HG02970 (cell line): ENCODE results near the gene DNAH17.

ENCODE experiments used
- ATAC-seq: cut with Tn5 transposase; IDR thresholded peaks from one replicate; pipeline ENCODE4 v1.9.1; 2021; ENCODE audit warnings: mild to moderate bottlenecking, moderate library complexity, moderate number of reproducible peaks; ENCODE audit not compliant: unreplicated experiment, low FRiP score

Gene DNAH17, protein sequence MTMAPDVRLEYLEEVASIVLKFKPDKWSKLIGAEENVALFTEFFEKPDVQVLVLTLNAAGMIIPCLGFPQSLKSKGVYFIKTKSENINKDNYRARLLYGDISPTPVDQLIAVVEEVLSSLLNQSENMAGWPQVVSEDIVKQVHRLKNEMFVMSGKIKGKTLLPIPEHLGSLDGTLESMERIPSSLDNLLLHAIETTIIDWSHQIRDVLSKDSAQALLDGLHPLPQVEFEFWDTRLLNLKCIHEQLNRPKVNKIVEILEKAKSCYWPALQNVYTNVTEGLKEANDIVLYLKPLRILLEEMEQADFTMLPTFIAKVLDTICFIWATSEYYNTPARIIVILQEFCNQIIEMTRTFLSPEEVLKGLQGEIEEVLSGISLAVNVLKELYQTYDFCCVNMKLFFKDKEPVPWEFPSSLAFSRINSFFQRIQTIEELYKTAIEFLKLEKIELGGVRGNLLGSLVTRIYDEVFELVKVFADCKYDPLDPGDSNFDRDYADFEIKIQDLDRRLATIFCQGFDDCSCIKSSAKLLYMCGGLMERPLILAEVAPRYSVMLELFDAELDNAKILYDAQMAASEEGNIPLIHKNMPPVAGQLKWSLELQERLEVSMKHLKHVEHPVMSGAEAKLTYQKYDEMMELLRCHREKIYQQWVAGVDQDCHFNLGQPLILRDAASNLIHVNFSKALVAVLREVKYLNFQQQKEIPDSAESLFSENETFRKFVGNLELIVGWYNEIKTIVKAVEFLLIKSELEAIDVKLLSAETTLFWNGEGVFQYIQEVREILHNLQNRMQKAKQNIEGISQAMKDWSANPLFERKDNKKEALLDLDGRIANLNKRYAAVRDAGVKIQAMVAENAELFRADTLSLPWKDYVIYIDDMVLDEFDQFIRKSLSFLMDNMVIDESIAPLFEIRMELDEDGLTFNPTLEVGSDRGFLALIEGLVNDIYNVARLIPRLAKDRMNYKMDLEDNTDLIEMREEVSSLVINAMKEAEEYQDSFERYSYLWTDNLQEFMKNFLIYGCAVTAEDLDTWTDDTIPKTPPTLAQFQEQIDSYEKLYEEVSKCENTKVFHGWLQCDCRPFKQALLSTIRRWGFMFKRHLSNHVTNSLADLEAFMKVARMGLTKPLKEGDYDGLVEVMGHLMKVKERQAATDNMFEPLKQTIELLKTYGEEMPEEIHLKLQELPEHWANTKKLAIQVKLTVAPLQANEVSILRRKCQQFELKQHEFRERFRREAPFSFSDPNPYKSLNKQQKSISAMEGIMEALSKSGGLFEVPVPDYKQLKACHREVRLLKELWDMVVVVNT (N-terminal part only)

DNA sequence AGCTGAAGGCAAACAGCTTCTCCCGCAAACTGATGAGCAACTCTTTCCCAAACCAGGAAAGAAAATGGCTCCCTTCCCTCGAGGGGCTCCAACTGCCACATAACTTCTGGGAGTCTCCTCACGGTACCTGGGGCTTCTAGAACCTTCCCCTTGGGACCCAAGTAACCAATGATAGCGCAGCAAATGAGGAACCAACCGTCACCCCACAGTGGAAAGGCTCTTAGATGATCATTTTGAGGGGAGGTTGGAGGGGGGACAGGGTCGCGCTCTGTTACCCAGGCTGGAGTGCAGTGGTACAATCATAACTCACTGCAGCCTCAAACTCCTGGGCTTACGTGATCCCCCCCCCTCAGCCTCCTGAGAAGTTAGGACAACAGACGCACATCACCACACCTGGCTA, at the start of gene DNAH17:
Gene DNAH17, minus strand, starts transcription at position 101 of the 400 bp plus-strand sequence. CDS start 2,339 bp downstream, outside the sequence.
- no peak for ATAC-seq

DNA sequence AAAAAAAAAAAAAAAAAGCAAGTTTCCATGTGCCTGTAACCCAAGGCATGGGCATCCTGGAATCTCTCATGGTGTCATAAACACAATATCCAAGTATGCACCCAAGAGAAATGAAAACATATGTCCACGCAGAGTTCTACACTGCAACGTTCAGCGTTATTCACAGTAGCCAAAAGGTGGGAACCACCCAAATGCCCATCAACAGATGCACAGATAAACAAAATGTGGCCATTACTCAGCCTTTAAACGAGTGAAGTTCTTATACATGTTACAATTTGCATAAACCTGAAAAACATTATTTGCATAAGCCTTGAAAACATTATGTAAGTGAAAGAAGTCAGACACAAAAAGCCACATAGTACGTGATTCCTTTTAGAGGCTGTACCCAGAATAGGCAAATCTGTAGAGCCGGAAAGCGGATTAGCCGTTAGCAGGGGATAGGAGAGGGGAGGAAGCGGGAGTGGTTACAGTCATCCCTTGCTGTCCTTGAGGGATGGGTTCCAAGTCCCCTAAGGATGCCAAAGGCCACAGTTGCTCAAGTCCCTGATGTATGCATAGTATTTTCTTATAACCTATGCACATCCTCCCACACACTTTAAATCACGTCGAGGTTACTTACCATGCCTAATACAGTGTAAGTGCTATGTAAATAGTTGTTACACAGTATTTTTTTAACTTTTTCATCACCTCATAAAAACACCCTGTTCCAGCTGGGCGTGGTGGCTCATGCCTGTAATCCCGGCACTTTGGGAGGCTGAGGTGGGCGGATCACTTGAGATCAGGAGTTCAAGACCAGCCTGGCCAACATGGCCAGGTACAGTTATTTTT, 47.3 kb upstream of the DNAH17 start:
- ATAC-seq = no peak

DNA sequence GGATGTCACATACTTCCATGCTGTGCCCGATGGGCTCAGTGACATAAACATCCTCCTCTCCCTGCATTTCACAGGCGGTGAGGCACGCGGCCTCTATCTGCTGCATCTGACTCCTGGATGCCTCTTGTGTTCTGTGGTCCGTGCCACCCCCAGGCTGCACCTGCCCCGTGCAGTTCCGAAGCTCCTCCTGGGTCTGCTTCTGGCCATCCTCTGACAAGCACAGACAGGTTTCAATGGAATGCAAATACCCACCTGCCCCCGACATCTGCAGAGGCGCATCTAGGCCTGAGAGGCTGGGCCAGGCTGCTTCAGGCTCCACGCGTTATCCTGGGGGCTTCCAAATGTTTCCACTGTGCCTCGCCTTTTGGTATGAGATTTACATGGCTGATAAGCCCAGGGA, 46.3 kb upstream of the DNAH17 start:
- ATAC-seq = no peak

DNA sequence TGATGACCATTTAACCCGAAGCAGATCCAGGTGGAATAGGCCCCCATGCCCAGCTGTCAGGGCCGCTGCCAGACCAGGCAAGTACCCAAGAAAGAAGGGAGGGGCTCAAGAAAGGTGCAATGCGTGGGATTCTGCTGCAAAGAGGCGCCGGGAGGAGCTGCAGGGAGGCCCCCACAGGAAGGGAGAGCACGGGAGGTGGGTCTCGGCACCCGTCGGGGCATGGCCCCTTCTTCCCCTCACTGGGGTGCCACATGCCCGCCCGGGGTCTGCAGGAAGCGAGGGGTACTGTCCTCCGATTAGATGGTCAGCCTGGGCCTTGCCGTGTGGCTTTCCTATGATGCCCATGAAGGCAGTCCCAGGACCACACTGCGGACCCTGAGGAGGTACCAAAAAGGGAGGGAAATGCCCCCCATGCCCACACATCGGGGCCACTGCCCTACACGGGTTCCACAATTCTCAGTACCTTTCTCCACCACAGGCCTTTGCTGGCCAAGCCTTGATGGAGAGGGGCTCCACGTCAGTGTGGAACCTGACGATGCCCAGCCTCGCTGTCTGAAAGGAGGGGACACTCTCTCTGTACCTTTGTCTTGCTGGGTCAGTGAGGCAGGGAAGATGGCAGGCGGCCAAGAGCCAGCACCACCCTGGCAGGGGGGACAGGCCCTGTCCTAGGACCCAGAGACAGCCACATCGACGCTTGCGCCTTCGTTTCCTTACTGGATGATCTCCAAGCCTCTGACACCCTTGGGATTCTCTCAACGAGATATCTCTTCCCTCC, 45.5 kb upstream of the DNAH17 start:
- no peak for ATAC-seq

DNA sequence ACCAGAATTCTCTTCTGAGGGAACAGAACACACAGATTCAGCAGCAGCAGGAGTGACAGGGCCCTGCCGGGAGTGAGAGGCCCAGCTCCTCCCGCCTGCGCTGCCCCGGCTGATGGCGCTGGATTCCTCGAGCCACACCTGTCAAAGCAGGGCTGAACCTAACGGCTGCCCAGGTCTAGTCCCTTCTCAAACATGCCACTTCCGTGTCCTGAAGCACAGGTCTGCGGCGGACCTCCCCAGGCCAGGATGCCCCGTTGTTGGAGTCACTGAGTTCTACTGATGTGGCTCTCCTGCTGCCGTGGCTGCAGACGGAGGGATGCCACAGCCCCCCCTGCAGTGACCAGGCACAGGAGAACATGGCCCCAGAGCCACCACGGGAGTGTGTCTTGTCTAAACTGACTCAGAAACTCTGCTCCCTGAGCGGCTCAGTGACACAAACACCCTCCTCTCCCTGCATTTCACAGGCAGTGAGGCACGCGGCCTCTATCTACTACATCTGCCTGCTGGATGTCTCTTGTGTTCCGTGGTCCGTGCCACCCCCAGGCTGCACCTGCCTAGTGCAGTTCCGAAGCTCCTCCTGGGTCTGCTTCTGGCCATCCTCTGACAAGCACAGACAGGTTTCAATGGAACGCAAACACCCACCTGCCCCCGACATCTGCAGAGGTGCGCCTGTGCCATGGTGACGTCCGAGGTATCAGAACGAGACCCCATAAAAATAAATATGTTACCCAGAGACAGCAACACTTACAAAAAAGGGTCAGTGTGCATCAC, 44.7 kb upstream of the DNAH17 start:
- ATAC-seq = no peak

DNA sequence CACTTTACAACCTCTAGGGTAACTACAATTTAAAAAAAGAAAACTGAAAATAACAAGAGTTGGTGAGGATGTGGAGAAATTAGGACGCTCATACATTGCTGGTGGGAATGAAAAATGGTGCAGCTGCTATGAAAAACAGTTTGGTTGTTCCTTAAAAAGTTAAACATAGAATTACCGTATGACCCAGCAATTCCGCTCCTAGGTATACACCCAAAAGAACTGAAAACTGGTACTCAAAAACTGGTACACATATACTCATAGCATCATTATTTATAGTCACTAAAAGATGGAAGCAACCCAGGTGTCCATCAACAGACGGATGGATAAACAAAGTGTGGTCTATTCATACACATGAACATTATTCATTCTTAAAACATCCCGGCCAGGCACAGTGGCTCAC, 42.9 kb upstream of the DNAH17 start:
- no peak for ATAC-seq

DNA sequence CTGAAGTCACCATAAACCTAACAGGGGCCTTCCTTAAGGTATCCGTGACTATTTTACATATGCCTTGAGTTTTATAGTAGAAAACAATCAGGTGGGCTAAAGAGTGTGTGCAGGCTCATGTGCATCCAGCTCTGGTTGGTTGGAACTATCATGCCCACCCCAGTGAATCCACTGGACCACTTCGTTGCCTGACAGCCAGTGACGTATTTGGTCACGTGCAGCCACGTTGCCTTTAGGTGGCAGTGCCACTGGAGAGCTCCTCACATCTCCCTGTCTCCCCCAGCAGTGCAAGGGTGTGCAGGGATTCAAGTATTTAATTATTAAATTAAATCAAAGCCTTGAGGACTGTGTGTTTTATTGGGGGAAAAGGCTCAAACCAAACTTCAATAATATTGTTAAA, 42.1 kb upstream of the DNAH17 start:
- ATAC-seq = no peak

DNA sequence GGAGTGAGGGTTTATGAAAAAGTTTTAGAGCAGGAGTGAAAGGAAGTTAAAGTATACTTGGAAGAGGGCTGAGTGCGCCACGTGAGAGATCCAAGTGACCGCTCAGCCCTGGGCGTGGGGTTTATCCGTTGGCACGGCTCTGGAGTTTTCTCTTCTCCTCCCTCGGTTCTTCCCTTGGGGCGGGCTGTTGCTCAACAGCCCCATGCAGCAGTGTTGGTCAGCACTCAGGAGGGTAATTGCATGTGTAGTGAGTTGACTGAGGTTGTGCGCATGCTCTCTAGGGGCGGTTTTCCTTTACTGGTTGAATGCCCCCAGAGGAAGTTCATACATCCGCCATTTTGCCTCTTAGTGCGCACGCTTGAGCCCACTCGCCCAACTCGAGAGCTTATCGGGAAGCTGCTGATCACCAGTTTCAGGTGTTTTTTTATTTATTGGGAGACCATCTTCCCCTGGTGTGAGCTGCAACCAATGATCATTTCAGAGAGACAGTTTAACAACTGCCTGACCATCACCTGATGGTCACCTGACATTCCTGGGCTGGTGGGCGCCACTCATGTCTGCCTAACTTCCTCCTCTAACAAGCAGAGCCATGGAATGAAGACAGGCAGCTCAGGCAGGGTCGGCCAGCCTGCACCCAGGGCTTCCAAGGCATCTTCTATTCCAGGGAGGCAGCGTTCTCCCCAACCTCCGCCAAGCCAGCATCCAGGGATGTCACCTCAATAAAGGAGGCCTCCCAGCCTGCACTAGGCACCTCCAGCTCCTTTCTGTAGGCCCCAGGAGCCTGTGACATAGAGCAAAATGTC, 41.3 kb upstream of the DNAH17 start:
- ATAC-seq = no peak

DNA sequence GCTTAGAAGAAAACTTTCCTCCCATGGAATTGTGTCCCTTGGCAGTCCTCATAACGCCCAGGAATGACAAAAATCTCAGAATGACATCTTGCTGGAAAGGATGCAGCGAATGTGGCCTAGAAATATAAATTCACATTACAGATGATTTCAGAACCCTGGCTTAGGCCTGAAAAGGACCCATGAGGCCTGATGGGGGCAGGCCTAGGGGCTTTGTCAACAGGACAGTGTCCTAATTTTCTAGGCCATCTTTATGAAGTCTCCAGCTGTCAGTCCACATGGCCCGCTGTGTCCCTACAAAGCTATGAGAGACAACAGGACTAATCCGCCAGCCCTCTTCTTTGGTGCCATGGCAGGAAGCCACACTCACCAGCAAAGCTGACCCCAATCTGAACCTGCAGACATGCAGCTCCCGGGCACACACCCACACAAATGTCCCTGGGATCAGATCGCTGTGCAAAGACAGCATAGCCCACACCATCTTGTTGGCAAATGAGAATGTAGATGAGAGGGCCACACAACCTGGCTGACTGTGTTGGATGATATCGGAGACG, 40.4 kb upstream of the DNAH17 start:
- no peak for ATAC-seq

DNA sequence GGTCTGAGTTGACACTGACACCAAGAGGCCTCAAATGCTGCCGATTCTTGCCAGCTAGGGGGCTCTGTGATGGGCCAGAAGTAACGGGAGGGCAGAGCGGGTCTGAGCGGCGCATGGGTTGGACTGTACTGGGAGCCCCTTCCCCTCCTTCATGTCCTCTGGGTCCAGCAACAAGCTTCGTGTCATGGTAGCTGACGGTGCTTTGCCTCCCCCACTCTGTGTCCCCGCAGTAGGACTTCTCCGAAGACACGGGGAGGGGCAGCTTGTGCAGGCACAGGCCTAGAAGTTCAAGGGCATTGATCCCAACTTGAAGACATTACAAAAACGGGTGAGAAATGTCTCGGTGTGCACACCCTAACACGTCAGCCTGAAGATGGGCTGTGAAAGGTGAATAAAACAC, 39.8 kb upstream of the DNAH17 start:
- ATAC-seq = no peak

DNA sequence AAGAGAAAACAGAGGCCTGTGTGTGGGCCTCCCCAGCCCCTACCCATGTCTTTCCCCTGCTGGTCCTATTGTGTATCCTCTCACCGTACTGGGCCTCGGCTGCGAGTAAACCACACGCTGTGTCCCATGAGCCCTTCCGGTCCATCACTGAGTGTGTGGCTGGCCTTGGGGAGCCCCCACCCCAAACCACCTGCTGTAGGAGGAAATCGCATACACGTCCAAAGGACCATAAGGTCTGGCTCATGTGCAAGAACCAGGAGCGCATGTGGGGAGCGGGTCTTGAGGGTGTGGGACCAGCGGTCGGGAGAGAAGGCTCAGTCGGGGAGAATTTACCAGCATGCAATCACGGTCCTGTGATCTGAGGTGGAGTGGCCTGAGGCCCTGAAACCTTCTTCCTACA, 38.4 kb upstream of the DNAH17 start:
- ATAC-seq = no peak

DNA sequence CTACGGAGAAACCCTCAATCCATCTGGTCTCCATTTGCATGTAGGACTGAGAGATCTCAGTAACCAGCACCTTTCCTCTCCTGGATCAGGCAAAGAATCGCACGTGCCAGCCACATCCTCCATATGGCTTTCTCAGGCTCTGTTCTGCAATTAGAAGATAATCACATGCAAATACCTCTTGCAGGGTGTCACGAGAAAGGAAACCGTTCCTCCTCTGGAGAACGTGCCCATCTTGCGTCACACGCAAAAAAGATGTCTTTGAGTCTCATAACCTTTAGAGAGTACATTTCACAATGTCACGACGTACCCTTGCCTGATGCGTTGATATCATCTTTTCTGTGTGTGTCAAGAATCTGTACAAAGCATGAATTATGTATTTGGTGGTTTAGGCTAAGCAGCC, 36.2 kb upstream of the DNAH17 start:
- ATAC-seq = no peak

DNA sequence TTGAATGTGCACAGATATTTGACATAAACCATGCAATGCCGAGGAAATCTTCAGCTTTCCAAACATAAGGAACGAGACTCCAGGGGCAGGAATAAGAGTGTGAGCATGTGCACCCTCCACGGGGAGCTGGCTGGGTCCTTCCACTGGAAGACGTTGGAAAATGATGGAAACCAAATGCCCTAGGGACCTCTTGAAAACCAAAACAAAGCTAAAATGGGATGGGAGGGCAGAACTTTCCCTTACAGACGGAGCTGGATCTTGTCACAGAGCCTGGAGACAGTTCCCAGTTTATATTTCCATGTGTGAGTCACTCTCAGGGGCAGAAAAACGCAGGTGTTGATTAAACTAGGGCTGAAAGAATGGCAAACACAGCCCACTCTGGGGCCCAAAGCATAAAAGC, 34.4 kb upstream of the DNAH17 start:
- ATAC-seq = no peak

DNA sequence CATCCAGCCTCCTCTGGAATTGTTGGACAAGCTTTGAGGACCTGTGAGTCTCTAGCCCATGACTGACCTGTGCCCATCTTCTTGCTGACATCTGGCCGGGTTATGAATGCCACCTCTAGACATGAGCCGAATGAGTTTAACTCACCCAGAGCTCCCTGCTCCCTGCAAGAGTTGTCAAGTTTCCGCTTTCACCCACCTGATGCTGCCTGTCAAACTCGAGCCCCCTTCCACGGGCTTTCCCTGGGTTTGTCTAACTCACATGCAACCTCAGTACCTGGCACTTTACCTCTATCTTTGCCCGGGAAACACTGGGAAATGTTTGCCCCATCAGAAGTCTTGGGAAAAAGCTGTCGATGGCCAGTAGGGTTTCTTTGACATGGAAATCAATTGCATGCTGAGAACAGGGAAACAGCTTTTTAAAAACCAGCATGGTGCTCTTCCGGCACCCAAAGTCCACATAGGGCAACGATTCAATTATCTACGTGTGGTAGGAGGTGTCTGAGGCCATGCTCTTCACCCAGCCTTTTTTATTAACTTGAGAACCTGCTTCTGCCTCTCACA, 33.8 kb upstream of the DNAH17 start:
- ATAC-seq = no peak

DNA sequence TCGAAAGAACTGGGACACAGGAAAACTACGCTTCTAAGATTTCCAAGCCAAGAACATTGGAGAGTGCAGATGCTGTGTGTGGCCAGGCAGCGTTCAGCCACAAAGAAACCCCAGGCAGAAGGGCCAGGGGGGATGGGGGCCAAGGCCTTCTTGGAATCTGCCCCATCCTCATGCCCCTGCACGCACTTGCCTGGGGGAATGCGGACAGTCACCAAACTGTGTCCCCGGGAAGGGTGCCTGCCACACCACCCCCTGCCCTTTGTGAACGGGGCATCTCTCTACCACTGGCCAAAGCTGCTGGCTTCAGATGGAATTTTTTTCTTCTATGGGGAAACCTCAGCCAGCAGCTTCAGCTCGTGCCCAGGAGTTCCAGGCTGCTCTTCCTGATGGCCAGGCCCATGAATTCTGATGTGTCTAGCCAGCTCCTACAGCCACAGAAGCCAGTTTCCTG, 32.0 kb upstream of the DNAH17 start:
- no peak for ATAC-seq

DNA sequence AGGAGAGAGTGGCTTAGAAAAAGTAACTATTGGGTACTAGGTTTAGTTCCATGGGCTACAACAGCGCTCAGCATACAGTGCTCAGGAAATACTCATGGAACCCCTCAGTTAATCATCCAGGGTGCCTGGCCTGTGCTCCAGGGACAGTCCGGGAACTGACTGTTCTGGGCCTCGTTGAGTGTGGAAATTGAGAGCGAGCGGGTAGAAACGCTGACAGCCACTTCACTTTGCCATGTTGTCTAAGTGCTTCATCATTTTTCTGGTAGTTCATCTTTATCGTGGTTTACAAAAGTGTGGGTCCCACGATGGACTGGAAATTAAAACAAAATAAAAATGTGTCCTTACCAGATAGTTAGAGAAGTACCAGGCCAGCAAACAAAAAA, 31.6 kb upstream of the DNAH17 start:
- no peak for ATAC-seq
